ENCODE results near the gene NDFIP1. TPM values are rescaled to one million over a fixed set of nuclear protein-coding genes. Genes with fewer than 3 reads are reported as not detected.
A peak's percentile ranks its signal among the peaks of the same experiment; 100 is the strongest.

The NDFIP1 gene
- total RNA-seq, 1 experiment from 2014 or later = 33.5 TPM

- ATAC-seq = no peak
- CTCF ChIA-PET = no interaction called here
- Histone ChIP-seq H3K27ac (ENCODE audit: low read length) (no peak overlapping the region), H3K27me3 (ENCODE audit: low read length) (no peaks in the 10 kb centered on the region), H3K9me3 (ENCODE audit: low read length) (no peaks in the 10 kb centered on the region), H3K9ac (ENCODE audit: low read length) (no peak overlapping the region), H4K20me1 (ENCODE audit: low read length) (no peaks in the 10 kb centered on the region), H3K4me2 (ENCODE audit: low read length) (no peak overlapping the region), H2AFZ (ENCODE audit: low read length) (no peak overlapping the region), H3K79me2 (ENCODE audit: low read length) (no peaks in the 10 kb centered on the region), H3K9me2 (replicated peaks; ENCODE audit: low read length) (no peaks in the 10 kb centered on the region), H3K36me3 (ENCODE audit: low read depth, low read length) (no peaks in the 10 kb centered on the region), H3K4me1 (ENCODE audit: insufficient read depth, low read length) (no peaks in the 10 kb centered on the region; the same call in 1 of the 2 replicates), H3F3A (ENCODE audit: low read length, unreplicated experiment) (no peaks in the 10 kb centered on the region), H3K4me3 (ENCODE audit: low read length) (no peak overlapping the region)
- intact Hi-C loops (cut with micrococcal nuclease) = no loop called here
- BruUV-seq (replicated peaks) = no TSS peak
- no peak for TF ChIP-seq CTCF (conservative IDR thresholded peaks at IDR 0.05; ENCODE audit: low read depth, low read length)
- no peak for TF ChIP-seq EZH2 (IDR thresholded peaks at IDR 0.05; ENCODE audit: low read length, unreplicated experiment)
- TF ChIP-seq EZH2phosphoT487 (IDR thresholded peaks at IDR 0.05; ENCODE audit: borderline replicate concordance, low read length) = no peak
- POLR2A ChIA-PET (ENCODE audit: unreplicated experiment) = no interaction called here
- DNase-seq = no peak
Measured at GRCh38 chr5:142096382-142096781, 12.2 kb upstream of the NDFIP1 start.

- Histone ChIP-seq H3K4me2 (ENCODE audit: low read length) (no peak overlapping the region), H3K27ac (ENCODE audit: low read length) (no peak overlapping the region), H3F3A (ENCODE audit: low read length, unreplicated experiment) (no peaks in the 10 kb centered on the region), H3K4me1 (ENCODE audit: insufficient read depth, low read length) (no peaks in the 10 kb centered on the region; the same call in 1 of the 2 replicates), H3K9me3 (ENCODE audit: low read length) (no peaks in the 10 kb centered on the region), H3K79me2 (ENCODE audit: low read length) (no peaks in the 10 kb centered on the region), H3K4me3 (ENCODE audit: low read length) (no peak overlapping the region), H3K27me3 (ENCODE audit: low read length) (no peaks in the 10 kb centered on the region), H2AFZ (ENCODE audit: low read length) (no peak overlapping the region), H3K9me2 (replicated peaks; ENCODE audit: low read length) (no peaks in the 10 kb centered on the region), H3K9ac (ENCODE audit: low read length) (no peak overlapping the region), H4K20me1 (ENCODE audit: low read length) (no peaks in the 10 kb centered on the region), H3K36me3 (ENCODE audit: low read depth, low read length) (no peaks in the 10 kb centered on the region)
- BruUV-seq (replicated peaks) = no TSS peak
- peak; percentile 48 for DNase-seq
- POLR2A ChIA-PET (ENCODE audit: unreplicated experiment) = no interaction called here
- TF ChIP-seq EZH2phosphoT487 (IDR thresholded peaks at IDR 0.05; ENCODE audit: borderline replicate concordance, low read length) = no peak
- no peak for TF ChIP-seq CTCF (conservative IDR thresholded peaks at IDR 0.05; ENCODE audit: low read depth, low read length)
- TF ChIP-seq EZH2 (IDR thresholded peaks at IDR 0.05; ENCODE audit: low read length, unreplicated experiment) = no peak
- no peak for ATAC-seq
- CTCF ChIA-PET = interaction anchor here (0.6 kb wide), 1 partner anchor 22 kb away, joined by 4 read pairs; no protein-coding TSS in a partner anchor
- intact Hi-C loops (cut with micrococcal nuclease) = no loop called here
Measured at GRCh38 chr5:142097681-142098080, 10.9 kb upstream of the NDFIP1 start.

GRCh38 chr5:142098275-142098674, 10.3 kb upstream of the NDFIP1 start:
- H3K36me3 ChIP-seq (ENCODE audit: low read depth, low read length) = no peaks in the 10 kb centered on the region
- no peak for TF ChIP-seq CTCF (conservative IDR thresholded peaks at IDR 0.05; ENCODE audit: low read depth, low read length)
- no peak for TF ChIP-seq EZH2 (IDR thresholded peaks at IDR 0.05; ENCODE audit: low read length, unreplicated experiment)
- no peak for TF ChIP-seq EZH2phosphoT487 (IDR thresholded peaks at IDR 0.05; ENCODE audit: borderline replicate concordance, low read length)
- no peaks in the 10 kb centered on the region for H3F3A ChIP-seq (ENCODE audit: low read length, unreplicated experiment)
- H3K4me1 ChIP-seq (ENCODE audit: insufficient read depth, low read length) = no peaks in the 10 kb centered on the region; the same call in 1 of the 2 replicates
- no peak overlapping the region for H2AFZ ChIP-seq (ENCODE audit: low read length)
- no peaks in the 10 kb centered on the region for H3K9me3 ChIP-seq (ENCODE audit: low read length)
- intact Hi-C loops (cut with micrococcal nuclease) = no loop called here
- H3K4me3 ChIP-seq (ENCODE audit: low read length) = no peak overlapping the region
- H4K20me1 ChIP-seq (ENCODE audit: low read length) = no peaks in the 10 kb centered on the region
- H3K9ac ChIP-seq (ENCODE audit: low read length) = no peak overlapping the region
- ATAC-seq (no peak), DNase-seq (no peak)
- no peak overlapping the region for H3K4me2 ChIP-seq (ENCODE audit: low read length)
- ChIA-PET POLR2A (ENCODE audit: unreplicated experiment) (no interaction called here), CTCF (no interaction called here)
- H3K27ac ChIP-seq (ENCODE audit: low read length) = no peak overlapping the region
- H3K9me2 ChIP-seq (replicated peaks; ENCODE audit: low read length) = no peaks in the 10 kb centered on the region
- no peaks in the 10 kb centered on the region for H3K79me2 ChIP-seq (ENCODE audit: low read length)
- H3K27me3 ChIP-seq (ENCODE audit: low read length) = no peaks in the 10 kb centered on the region
- BruUV-seq (replicated peaks) = no TSS peak

Measured in PC-3 (cell line).